Iris pigment epithelial cell (primary cell): ENCODE measurements around the gene ABCD4.
A peak's percentile ranks its signal among the peaks of the same experiment; 100 is the strongest.

ENCODE experiments used
- DNase-seq: peaks from one replicate; pipeline ENCODE4 v3.0.0-alpha.2; 2011; ENCODE audit warnings: low read depth

Gene ABCD4

GRCh38 chr14:74302152-74302628 is 544 bp downstream of the ABCD4 start:
- peak; percentile 73 for DNase-seq

GRCh38 chr14:74301594-74302151 is 1.1 kb downstream of the ABCD4 start:
- DNase-seq: no peak

DNA sequence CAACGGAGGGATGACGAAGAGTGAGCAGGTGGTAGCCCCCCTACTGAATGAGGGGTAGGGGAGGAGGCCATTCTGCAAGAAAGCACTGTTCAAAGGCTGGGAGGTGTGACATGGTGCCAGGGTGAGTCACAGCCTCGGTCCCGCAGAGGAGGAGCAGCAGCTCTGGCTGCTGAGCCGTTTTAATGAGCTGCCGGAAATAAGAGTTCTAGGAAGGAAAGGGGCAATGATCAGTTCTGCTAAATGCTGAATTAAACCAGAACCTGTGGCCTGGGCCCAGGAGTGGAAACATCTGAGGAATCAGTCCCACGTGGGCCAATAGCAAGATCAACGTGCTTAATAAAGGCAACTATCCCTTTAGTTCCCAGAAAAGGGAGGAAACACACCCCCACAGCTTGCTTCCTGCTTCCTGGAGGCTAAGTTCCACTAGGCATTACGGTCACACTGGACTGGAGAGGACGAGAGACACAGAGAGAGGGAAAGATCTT is 3.6 kb downstream of the ABCD4 start:
- peak; percentile 19 for DNase-seq

DNA sequence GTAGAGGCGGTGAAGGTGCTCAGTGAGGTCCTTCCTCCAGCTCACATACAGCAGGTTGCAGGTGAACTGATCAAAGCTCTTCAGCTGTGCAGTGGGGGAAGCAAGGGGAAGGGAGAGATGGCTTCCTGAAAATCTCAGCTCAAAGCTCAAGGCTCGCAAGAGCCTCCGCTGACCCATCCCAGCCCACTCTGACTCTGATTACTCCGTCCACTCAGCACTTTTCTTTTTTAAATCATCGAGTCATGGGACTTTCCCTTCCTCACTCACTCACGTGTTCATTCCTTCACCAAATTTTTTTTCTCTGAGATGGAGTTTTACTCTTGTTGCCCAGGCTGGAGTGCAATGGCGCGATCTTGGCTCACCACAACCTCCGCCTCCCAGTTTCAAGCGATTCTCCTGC is 4.7 kb downstream of the ABCD4 start:
- no peak for DNase-seq

DNA sequence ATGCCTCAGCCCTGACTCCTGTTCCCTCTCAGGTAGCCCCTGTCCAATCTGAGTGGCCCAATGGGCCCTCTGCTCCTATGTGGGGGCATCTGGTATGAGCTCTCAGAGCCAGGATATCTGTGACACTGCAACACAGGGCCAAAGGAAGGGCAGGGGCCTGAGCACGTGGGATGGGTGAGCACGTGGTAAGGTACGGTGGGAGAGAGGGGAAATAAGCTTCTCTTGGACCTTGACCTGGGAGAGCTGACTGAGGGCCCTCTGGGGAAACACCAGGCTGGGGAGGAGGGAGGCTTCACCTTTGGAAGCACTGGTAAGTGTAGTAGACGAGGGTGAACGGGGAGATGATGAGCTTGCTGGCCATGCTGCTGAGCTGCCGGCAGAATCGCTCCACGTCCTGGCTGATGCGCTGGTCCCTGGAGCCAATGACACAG is 6.7 kb downstream of the ABCD4 start:
- no peak for DNase-seq

DNA sequence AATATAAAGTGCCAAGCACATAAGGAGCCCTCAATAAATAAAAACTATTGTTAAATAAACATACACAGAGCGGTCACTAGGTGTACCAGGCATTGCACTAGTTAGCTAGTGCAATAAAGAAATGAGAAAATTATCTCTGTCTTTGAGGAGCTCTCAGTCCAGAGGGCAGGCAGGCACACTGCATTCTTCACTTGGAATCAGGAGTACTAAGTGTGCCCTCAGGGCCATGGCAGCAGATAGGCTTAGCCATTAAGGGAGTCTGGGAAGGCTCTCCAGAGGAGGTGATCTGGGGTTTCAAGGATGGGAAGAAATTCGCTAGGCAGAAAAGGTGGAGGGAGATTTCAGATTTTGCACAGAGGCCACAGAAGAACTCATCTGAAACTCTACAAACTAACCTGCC is 9.1 kb downstream of the ABCD4 start:
- DNase-seq: no peak

GRCh38 chr14:74292061-74292460 is 10.7 kb downstream of the ABCD4 start:
- no peak for DNase-seq

- peak; percentile 27 for DNase-seq
Observed at GRCh38 chr14:74290415-74290814, 12.3 kb downstream of the ABCD4 start.

DNA sequence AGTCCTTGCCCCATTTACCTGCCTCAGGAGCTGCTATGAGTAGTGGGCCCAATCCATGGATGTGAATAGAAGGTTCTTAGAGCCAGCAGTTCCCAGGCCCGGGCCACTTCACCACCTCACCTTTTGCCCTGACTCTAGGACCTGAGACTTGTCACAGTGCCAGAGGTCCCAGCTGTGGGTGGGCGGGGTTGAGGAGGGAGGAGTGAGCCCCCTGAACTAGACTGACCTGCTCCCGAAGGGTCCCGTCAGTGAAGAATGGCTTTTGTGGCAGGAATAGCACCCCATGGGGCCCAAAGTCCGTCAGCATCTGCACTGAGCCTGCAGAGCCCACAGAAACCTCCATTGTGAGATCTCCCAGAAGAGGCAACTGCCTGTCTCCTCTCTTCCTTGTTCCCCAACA is 12.9 kb downstream of the ABCD4 start:
- no peak for DNase-seq

DNA sequence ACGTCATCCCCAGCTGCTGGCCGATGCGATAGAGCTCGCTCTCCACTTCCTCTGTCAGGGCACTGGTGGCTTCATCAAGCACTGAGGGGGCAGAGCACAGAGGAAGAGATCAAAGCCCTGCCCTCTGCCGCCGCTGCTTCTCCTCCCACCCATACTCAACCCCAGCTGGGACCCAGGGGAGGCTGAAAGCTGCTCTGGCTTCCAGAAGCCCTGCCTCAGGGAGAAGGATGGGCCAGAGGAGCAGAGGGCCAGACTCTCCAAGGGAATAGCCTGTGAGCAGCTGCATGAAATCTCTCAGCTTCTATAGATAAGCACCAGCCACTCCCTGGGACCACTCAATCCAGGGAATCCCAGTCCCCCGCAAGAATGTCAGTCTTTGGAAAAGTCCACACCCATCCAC is 16.0 kb downstream of the ABCD4 start:
- no peak for DNase-seq

- DNase-seq: no peak
Observed at GRCh38 chr14:74281069-74281468, 21.7 kb downstream of the ABCD4 start.

GRCh38 chr14:74278080-74278479 is 24.7 kb downstream of the ABCD4 start:
- no peak for DNase-seq

DNA sequence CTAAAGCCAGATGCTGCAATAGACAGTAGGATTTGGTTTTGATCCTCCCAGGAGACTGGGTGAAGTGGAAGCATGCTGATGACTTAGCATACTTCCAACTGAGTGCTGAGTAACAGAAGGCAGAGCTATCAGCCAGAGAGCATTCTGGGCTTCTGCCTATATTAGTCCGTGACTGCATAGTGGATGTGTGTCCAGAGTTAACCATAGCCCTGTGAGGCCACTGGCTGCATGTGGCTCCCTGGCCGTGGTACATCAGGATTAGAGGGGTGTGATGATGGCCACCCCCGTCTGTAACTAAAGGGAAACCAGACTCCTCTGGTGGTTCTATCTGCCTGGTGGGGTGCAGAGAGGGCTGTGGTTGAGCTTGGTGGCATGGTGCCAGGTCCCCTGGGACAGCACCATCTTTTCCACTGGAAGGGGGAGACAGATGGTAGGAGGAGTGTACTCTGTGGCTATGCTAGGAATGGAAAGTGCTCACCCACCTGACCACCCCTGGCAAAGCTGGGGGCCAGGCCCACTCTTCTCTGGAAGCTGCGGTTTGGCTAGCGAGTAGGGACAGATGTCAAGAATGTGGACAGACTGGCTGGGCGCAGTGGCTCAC is 27.4 kb downstream of the ABCD4 start:
- peak; percentile 84 for DNase-seq

GRCh38 chr14:74271365-74271764 is 31.4 kb downstream of the ABCD4 start:
- DNase-seq: no peak

- peak; percentile 85 for DNase-seq
Observed at GRCh38 chr14:74270382-74271177, 32.2 kb downstream of the ABCD4 start.

DNA sequence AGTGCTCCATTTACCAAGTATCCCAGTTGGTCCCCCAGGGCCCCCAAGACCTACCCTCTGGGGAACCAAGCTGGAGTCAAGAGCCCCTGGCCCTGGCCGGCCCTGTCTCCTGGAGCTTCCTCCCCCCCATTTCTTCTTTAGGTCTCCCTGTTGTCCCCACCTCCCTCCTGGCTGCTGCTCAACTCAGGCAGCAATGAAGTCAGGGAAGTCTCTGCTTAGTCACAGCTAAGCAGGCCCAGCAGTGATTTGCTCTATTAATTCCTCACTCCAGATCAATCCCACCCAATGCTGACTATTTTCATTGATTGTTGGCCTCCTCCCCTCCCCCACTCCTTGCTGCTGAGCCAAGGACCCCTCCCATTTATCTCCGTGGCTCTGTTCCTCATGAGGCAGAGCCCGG is 35.1 kb downstream of the ABCD4 start:
- DNase-seq: peak; percentile 41

DNA sequence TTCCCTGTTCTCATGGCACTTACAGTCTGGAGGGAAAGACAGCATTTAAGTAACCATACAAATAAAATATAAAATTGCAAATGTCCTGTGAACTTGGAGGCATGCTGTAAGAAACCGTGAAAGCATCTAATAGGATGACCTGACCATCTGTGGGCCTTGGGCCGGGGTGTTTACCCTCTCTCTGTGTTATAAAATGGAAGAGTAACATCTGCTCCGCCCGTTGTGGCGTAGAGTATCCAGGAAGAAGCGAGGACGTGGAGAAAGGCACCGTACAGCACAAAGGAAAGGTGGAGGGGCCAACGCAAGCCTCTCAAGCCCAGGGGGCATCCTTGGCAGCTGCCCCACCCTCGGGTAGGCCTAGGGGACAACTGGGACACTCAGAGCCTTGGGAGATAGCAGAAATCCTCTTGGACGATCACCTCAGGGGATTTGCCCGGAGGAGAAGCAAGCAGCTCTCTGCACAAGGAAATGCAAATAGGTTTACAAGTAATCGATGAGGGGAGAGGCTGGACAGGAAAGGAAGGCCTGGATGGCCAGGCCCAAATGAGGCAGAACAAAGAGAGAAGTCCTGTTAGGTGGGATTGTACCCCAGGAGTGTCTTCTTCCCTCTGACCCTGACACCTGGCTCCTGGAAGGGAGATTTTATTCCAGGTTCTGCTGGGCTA is 37.3 kb downstream of the ABCD4 start:
- DNase-seq: no peak

GRCh38 chr14:74263921-74264320 is 38.8 kb downstream of the ABCD4 start:
- no peak for DNase-seq

- no peak for DNase-seq
Observed at GRCh38 chr14:74263181-74263580, 39.6 kb downstream of the ABCD4 start.

DNA sequence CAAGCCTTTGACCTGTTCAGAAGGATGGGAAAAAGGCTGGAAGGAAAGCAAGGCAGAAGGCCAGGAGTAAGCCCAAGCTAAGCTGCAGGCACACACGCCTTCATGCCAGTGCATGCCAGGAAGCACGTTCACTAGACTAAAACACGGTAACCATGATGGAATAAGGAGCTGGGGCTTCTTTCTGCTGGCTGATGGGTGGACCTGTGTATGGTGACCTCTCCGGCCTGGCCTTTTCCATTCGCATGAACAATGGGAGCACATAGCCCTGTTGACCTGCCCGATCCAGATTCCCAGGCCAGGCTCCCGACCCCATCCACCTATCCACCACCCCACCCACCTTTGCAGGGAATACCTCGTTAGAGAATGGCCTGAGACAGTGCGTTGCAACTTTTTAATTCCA is 40.7 kb downstream of the ABCD4 start:
- DNase-seq: no peak

DNA sequence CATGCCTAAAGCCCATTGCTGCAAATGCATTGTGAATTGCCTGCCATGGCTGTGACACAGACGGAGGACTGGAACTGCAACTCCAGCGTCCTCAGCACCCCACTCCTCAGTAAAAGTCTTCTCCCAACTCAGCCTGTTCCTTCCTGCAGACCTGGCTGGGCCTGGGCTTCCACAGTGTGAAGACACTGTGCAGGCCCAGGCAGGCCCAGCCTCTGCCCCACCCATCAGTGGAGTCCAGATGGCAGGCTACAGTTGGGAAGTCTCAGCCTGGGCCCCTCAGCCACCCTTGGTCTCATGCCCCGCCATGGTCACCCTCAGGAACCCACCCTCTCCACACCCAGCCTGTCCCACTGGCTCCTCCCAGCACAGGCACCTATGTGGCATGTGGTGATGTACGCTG is 41.4 kb downstream of the ABCD4 start:
- DNase-seq: no peak

DNA sequence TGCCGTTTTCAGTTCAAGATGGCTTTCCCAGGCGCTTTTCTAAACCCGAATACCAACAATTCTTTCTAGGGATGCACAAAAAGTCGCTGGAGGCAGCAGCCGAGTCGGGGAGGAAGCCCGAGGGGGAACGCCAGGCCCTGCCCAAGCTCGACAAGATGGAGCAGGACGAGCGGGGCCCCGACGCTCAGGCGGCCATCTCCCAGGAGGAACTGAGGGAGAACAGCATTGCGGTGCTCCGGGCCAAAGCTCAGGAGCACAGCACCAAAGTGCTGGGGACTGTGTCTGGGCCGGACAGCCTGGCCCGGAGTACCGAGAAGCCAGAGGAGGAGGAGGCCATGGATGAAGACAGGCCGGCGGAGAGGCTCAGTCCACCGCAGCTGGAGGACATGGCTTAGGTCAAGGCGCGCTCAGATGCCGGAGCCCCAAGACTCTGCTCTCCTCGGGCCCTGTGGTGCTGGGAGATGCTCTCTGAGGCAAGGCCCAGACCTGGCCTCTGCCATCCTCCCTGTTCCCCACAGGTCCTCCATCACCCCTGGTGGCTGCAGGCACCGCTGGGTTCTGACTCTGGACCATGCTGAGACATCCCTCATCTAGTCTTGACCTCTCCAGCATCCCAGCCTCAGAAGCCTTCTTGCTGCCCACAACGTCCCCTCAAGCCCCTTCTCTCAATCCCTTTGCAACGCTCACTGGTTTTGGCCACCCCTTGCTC is 42.1 kb downstream of the ABCD4 start:
- no peak for DNase-seq
